ENCODE results near the gene PTPRJ. TPM values are rescaled to one million over a fixed set of nuclear protein-coding genes. Genes with fewer than 3 reads are reported as not detected.

The PTPRJ gene
- total RNA-seq, 2 donors from 2014 or later = 6.7 TPM

GRCh38 chr11:48051217-48051830 lies 71.0 kb downstream of the PTPRJ start:
- ATAC-seq = no peak
- no peak for DNase-seq
- intact Hi-C loops (cut with DNase I) = no loop called here

GRCh38 chr11:48052183-48053044 lies 72.1 kb downstream of the PTPRJ start:
- ATAC-seq = no peak
- no peak for DNase-seq
- intact Hi-C loops (cut with DNase I) = no loop called here

GRCh38 chr11:48054994-48055291 lies 74.6 kb downstream of the PTPRJ start:
- DNase-seq = no peak
- ATAC-seq = no peak
- intact Hi-C loops (cut with DNase I) = no loop called here

- intact Hi-C loops (cut with DNase I) = no loop called here
- DNase-seq (no peak), ATAC-seq (peak; percentile 50 to 61)
These were observed 75.2 kb downstream of the PTPRJ start for GRCh38 chr11:48055292-48056132.

GRCh38 chr11:48056325-48057183 lies 76.2 kb downstream of the PTPRJ start:
- ATAC-seq = no peak
- no peak for DNase-seq
- intact Hi-C loops (cut with DNase I) = no loop called here

GRCh38 chr11:48058064-48058463 lies 77.7 kb downstream of the PTPRJ start:
- DNase-seq = no peak
- intact Hi-C loops (cut with DNase I) = no loop called here
- no peak for ATAC-seq

- intact Hi-C loops (cut with DNase I) = no loop called here
- DNase-seq (no peak), ATAC-seq (no peak)
These were observed 78.4 kb downstream of the PTPRJ start for GRCh38 chr11:48058788-48059187.

GRCh38 chr11:48062649-48063048 lies 82.3 kb downstream of the PTPRJ start:
- ATAC-seq (no peak), DNase-seq (no peak)
- intact Hi-C loops (cut with DNase I) = no loop called here

GRCh38 chr11:48063424-48063978 lies 83.1 kb downstream of the PTPRJ start:
- DNase-seq (peak; percentile 33), ATAC-seq (peak; percentile 71 to 87)
- intact Hi-C loops (cut with DNase I) = no loop called here

- peak in 1 of 2 donors; percentile 19 for ATAC-seq
- DNase-seq = no peak
- intact Hi-C loops (cut with DNase I) = no loop called here
These were observed 83.9 kb downstream of the PTPRJ start for GRCh38 chr11:48064306-48064705.

GRCh38 chr11:48066881-48067800 lies 86.8 kb downstream of the PTPRJ start:
- DNase-seq (no peak), ATAC-seq (peak; percentile 19 to 40)
- intact Hi-C loops (cut with DNase I) = loop anchor here in 1 of 2 donors (5.0 kb wide), 1 partner anchor 60 kb away; no protein-coding TSS in a partner anchor

GRCh38 chr11:48073031-48073861 lies 92.9 kb downstream of the PTPRJ start:
- ATAC-seq = no peak
- intact Hi-C loops (cut with DNase I) = no loop called here
- DNase-seq = no peak

- ATAC-seq (no peak), DNase-seq (no peak)
- intact Hi-C loops (cut with DNase I) = no loop called here
These were observed 94.2 kb downstream of the PTPRJ start for GRCh38 chr11:48074425-48075181.

- ATAC-seq (no peak), DNase-seq (no peak)
- intact Hi-C loops (cut with DNase I) = no loop called here
These were observed 95.3 kb downstream of the PTPRJ start for GRCh38 chr11:48075637-48076036.

- intact Hi-C loops (cut with DNase I) = no loop called here
- ATAC-seq = no peak
- DNase-seq = no peak
These were observed 96.9 kb downstream of the PTPRJ start for GRCh38 chr11:48077251-48077650.

GRCh38 chr11:48078689-48079088 lies 98.3 kb downstream of the PTPRJ start:
- ATAC-seq (no peak), DNase-seq (no peak)
- intact Hi-C loops (cut with DNase I) = no loop called here

All from left cardiac atrium (tissue), 4 donors.